ENCODE measurements around the gene SLC5A3. TPM values are rescaled to one million over a fixed set of nuclear protein-coding genes. Genes with fewer than 3 reads are reported as not detected.

The SLC5A3 gene
- total and polyA plus RNA-seq, 11 donors, result 1.1 to 6.2 (median 3.5) TPM

DNA sequence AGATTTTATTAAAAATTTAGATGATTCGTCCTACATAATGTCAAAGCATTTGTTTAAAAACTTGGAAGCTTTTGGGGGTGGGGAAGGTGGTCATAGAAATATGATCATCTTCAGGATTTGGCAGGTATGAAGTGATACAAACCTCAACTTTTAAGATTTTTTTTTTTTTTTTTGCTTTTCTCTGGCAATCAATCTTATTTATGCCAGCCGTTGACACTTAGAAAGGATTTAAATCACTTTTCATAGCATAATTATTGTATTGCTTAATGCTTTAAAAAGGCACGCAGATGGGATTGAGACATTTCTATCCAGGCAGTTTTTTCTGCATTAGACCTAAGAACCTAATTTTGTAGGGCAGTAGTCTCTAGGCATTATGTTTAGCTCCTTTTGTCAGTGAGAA is 19.7 kb downstream of the SLC5A3 start:
- ATAC-seq, result no peak
- Histone ChIP-seq H3K36me3 (peaks cover 0 to 22% (median 14%) of the 10 kb centered on the region in 9 donors), H3K4me3 (no peak overlapping the region), H3K27me3 (no peaks in the 10 kb centered on the region), H3K4me1 (peaks cover 0 to 25% (median 3%) of the 10 kb centered on the region in 12 donors), H3K27ac (no peak overlapping the region), H3K9me3 (no peaks in the 10 kb centered on the region)
- intact Hi-C loops (cut with DNase I), result no loop called here
- no peak for TF ChIP-seq POLR2A (IDR thresholded peaks at IDR 0.05)
- TF ChIP-seq, protein P1, sequence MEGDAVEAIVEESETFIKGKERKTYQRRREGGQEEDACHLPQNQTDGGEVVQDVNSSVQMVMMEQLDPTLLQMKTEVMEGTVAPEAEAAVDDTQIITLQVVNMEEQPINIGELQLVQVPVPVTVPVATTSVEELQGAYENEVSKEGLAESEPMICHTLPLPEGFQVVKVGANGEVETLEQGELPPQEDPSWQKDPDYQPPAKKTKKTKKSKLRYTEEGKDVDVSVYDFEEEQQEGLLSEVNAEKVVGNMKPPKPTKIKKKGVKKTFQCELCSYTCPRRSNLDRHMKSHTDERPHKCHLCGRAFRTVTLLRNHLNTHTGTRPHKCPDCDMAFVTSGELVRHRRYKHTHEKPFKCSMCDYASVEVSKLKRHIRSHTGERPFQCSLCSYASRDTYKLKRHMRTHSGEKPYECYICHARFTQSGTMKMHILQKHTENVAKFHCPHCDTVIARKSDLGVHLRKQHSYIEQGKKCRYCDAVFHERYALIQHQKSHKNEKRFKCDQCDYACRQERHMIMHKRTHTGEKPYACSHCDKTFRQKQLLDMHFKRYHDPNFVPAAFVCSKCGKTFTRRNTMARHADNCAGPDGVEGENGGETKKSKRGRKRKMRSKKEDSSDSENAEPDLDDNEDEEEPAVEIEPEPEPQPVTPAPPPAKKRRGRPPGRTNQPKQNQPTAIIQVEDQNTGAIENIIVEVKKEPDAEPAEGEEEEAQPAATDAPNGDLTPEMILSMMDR (IDR thresholded peaks at IDR 0.05), result no peak
- no peak for DNase-seq
- WGBS, 4 donors, result 92 to 96% (median 96%) methylated on average over 3 of the region's 3 CpGs

- intact Hi-C loops (cut with DNase I), result no loop called here
- WGBS, 4 donors, result 78 to 83% (median 81%) methylated on average over 7 of the region's 7 CpGs
These were observed 21.6 kb downstream of the SLC5A3 start for GRCh38 chr21:34094949-34095348.

DNA sequence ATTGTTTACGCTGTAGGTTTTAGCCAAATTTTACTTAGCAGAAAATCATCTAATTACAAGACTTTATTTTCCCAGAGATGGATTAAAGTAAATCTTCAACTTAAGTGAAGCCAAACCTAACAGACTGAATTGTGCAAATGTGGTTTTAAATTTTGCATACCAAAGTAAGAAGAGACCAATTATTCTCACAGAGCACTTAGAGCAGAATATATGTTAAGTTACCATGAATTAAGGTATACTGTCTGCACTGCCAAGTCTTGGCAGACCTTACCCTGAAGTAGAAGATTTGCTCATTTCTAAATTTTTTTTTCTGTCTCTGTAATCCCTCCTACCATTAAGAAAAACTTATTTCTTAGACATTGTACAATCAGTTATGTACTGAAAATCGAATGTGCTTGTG is 24.1 kb downstream of the SLC5A3 start:
- 78 to 88% (median 85%) methylated on average over 2 of the region's 2 CpGs for WGBS, 4 donors
- H3K36me3 ChIP-seq, result peaks cover 0 to 22% (median 14%) of the 10 kb centered on the region in 9 donors
- DNase-seq (no peak), ATAC-seq (no peak)
- H3K9me3 ChIP-seq, result no peaks in the 10 kb centered on the region
- TF ChIP-seq, protein P1 (IDR thresholded peaks at IDR 0.05), result no peak
- no peak for TF ChIP-seq POLR2A (IDR thresholded peaks at IDR 0.05)
- intact Hi-C loops (cut with DNase I), result no loop called here
- H3K4me3 ChIP-seq, result no peak overlapping the region
- peaks cover 0 to 40% (median 7%) of the 10 kb centered on the region in 12 donors for H3K4me1 ChIP-seq
- no peaks in the 10 kb centered on the region for H3K27me3 ChIP-seq
- H3K27ac ChIP-seq, result no peak overlapping the region

More at GRCh38 chr21:34094949-34095348, 21.6 kb downstream of the SLC5A3 start:
- Histone ChIP-seq H3K27ac (no peak overlapping the region), H3K27me3 (no peaks in the 10 kb centered on the region), H3K4me1 (peaks cover 0 to 26% (median 3%) of the 10 kb centered on the region in 12 donors), H3K36me3 (peaks cover 0 to 22% (median 14%) of the 10 kb centered on the region in 9 donors), H3K4me3 (no peak overlapping the region), H3K9me3 (no peaks in the 10 kb centered on the region)
- ATAC-seq (peak in 2 of 4 donors; percentile 24 to 45), DNase-seq (no peak)
- no peak for TF ChIP-seq POLR2A (IDR thresholded peaks at IDR 0.05)
- TF ChIP-seq, protein P1 (IDR thresholded peaks at IDR 0.05), result no peak

- 84 to 97% (median 96%) methylated on average over 2 of the region's 2 CpGs for WGBS, 4 donors
- Histone ChIP-seq H3K27me3 (no peaks in the 10 kb centered on the region), H3K4me1 (peaks cover 0 to 48% (median 5%) of the 10 kb centered on the region in 12 donors), H3K27ac (no peak overlapping the region), H3K4me3 (no peak overlapping the region), H3K36me3 (peaks cover 0 to 26% (median 9%) of the 10 kb centered on the region in 9 donors), H3K9me3 (no peaks in the 10 kb centered on the region)
- no peak for TF ChIP-seq POLR2A (IDR thresholded peaks at IDR 0.05)
- TF ChIP-seq, protein P1 (IDR thresholded peaks at IDR 0.05), result no peak
- ATAC-seq (no peak), DNase-seq (no peak)
- intact Hi-C loops (cut with DNase I), result no loop called here
These were observed 27.0 kb downstream of the SLC5A3 start for GRCh38 chr21:34100337-34100736.

Data from heart left ventricle (tissue), 16 donors.